ENCODE data around the gene UBR1. TPM values are rescaled to one million over a fixed set of nuclear protein-coding genes. Genes with fewer than 3 reads are reported as not detected.
A peak's percentile ranks its signal among the peaks of the same experiment; 100 is the strongest.

Gene UBR1
- total and polyA plus RNA-seq, 7 donors, result 4.8 to 25.1 (median 20.4) TPM

GRCh38 chr15:43111354-43111753 is 5.5 kb upstream of the UBR1 start:
- no peak for DNase-seq
- no peak for TF ChIP-seq CTCF (IDR thresholded peaks at IDR 0.05)
- no peak for ATAC-seq
- Histone ChIP-seq H3K4me1 (peaks cover 8% of the 10 kb centered on the region), H3K27ac (no peak overlapping the region), H3K4me3 (no peak overlapping the region), H3K36me3 (ENCODE audit: insufficient read depth in 1 of 2, low read depth in 1 of 2) (no peaks in the 10 kb centered on the region), H3K27me3 (ENCODE audit: insufficient read depth in 3 of 3, low read length in 2 of 3) (peaks cover 0 to 4% (median 0%) of the 10 kb centered on the region in 3 donors), H3K9me3 (no peaks in the 10 kb centered on the region)
- 71 to 77% (median 72%) methylated on average over 3 of the region's 3 CpGs for WGBS, 3 donors
- intact Hi-C loops (cut with DNase I), result no loop called here

- ATAC-seq (no peak), DNase-seq (no peak)
- peaks cover 31% of the 10 kb centered on the region for H3K4me1 ChIP-seq
- TF ChIP-seq CTCF (IDR thresholded peaks at IDR 0.05), result no peak
- no peak overlapping the region for H3K27ac ChIP-seq
- intact Hi-C loops (cut with DNase I), result loop anchor here in 1 of 2 donors (5.0 to 10.0 kb wide), 2 partner anchors 75 to 217 kb away; no protein-coding TSS in a partner anchor
- no peak overlapping the region for H3K4me3 ChIP-seq
- 88 to 90% (median 89%) methylated on average over 1 of the region's 1 CpG for WGBS, 3 donors
- H3K36me3 ChIP-seq (ENCODE audit: insufficient read depth in 1 of 2, low read depth in 1 of 2), result no peaks in the 10 kb centered on the region
- H3K27me3 ChIP-seq (ENCODE audit: insufficient read depth in 3 of 3, low read length in 2 of 3), result no peaks in the 10 kb centered on the region
- H3K9me3 ChIP-seq, result no peaks in the 10 kb centered on the region
Measured at GRCh38 chr15:43107751-43108150, 1.9 kb upstream of the UBR1 start.

DNA sequence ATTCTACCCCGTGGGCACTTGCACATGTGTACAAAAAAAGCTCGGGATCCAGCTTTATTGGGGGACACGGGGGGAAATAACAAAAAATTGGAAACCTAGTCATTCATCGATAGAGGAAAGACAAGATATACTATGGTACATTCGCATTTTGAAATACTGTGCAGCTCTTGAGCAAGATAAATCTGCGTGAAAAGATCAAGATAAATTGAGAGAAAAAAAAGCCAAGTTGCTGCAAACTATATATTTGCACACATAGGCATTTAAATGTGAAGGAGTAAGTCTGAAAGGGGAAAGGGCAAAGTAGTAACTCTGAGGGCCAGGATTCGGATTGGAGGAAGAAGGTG is 620 bp upstream of the UBR1 start:
- WGBS, 3 donors, result 19 to 25% (median 21%) methylated on average over 7 of the region's 7 CpGs
- Histone ChIP-seq H3K9me3 (no peaks in the 10 kb centered on the region), H3K36me3 (ENCODE audit: insufficient read depth in 1 of 2, low read depth in 1 of 2) (no peaks in the 10 kb centered on the region), H3K27ac (peak overlapping the region; percentile 94), H3K4me3 (peak overlapping the region; percentile 93), H3K4me1 (peaks cover 35% of the 10 kb centered on the region), H3K27me3 (ENCODE audit: insufficient read depth in 3 of 3, low read length in 2 of 3) (no peaks in the 10 kb centered on the region)
- DNase-seq (no peak), ATAC-seq (no peak)
- no peak for TF ChIP-seq CTCF (IDR thresholded peaks at IDR 0.05)
- intact Hi-C loops (cut with DNase I), result loop anchor here in 1 of 2 donors (5.0 to 10.0 kb wide), 2 partner anchors 76 to 218 kb away; no protein-coding TSS in a partner anchor

GRCh38 chr15:43105077-43105736 is 631 bp downstream of the UBR1 start:
- peak overlapping the region; percentile 93 for H3K4me3 ChIP-seq
- DNase-seq, result no peak
- intact Hi-C loops (cut with DNase I), result loop anchor here in 1 of 2 donors (5.0 to 10.0 kb wide), 2 partner anchors 77 to 220 kb away; no protein-coding TSS in a partner anchor

More at GRCh38 chr15:43105077-43105736, 631 bp downstream of the UBR1 start:
- 8 to 12% (median 10%) methylated on average over 11 of the region's 11 CpGs for WGBS, 3 donors
- Histone ChIP-seq H3K27me3 (ENCODE audit: insufficient read depth in 3 of 3, low read length in 2 of 3) (no peaks in the 10 kb centered on the region), H3K9me3 (no peaks in the 10 kb centered on the region), H3K4me1 (peaks cover 43% of the 10 kb centered on the region), H3K27ac (peak overlapping the region; percentile 94), H3K36me3 (ENCODE audit: insufficient read depth in 1 of 2, low read depth in 1 of 2) (peaks cover 0 to 9% of the 10 kb centered on the region in 2 donors)
- no peak for TF ChIP-seq CTCF (IDR thresholded peaks at IDR 0.05)
- peak; percentile 31 to 47 (median 45) for ATAC-seq
